Measurements from ENCODE around the gene RAP1GAP2.
"Not testable (repeated sequence)": the region's sequence is repeated elsewhere in the genome, so short reads cannot be mapped to it uniquely, and the experiment has no call there.

RAP1GAP2 gene

GRCh38 chr17:2796164-2797125 is at the start of gene RAP1GAP2:
Gene RAP1GAP2 (plus strand): TSS chr17:2796438. CDS start chr17:2796528, 90 bp downstream.
- DNase-seq = no peak

GRCh38 chr17:2749058-2749783 is 47.0 kb upstream of the RAP1GAP2 start, which contains the start of gene CCDC92B:
Gene CCDC92B (minus strand): TSS chr17:2749652. CDS start chr17:2735145, 14,507 bp downstream.
- DNase-seq = no peak

GRCh38 chr17:2749784-2750181 is 46.5 kb upstream of the RAP1GAP2 start:
- peak; percentile 84 for DNase-seq

- no peak for DNase-seq
These were observed 45.5 kb upstream of the RAP1GAP2 start for GRCh38 chr17:2750721-2751120.

- DNase-seq = no peak
These were observed 44.7 kb upstream of the RAP1GAP2 start for GRCh38 chr17:2751491-2751890.

- DNase-seq = no peak
These were observed 40.1 kb upstream of the RAP1GAP2 start for GRCh38 chr17:2755891-2756724.

- DNase-seq = no peak
These were observed 37.4 kb upstream of the RAP1GAP2 start for GRCh38 chr17:2758870-2759269.

GRCh38 chr17:2770129-2770528 is 26.1 kb upstream of the RAP1GAP2 start:
- no peak for DNase-seq

- no peak for DNase-seq
These were observed 21.0 kb upstream of the RAP1GAP2 start for GRCh38 chr17:2775206-2775605.

- no peak for DNase-seq
These were observed 19.5 kb upstream of the RAP1GAP2 start for GRCh38 chr17:2776589-2777241.

- DNase-seq = no peak
These were observed 18.9 kb upstream of the RAP1GAP2 start for GRCh38 chr17:2777242-2777867.

GRCh38 chr17:2778489-2778888 is 17.7 kb upstream of the RAP1GAP2 start:
- DNase-seq = no peak

GRCh38 chr17:2779545-2779944 is 16.7 kb upstream of the RAP1GAP2 start:
- no peak for DNase-seq

- DNase-seq = no peak
These were observed 16.0 kb upstream of the RAP1GAP2 start for GRCh38 chr17:2780256-2780655.

GRCh38 chr17:2780931-2781454 is 15.2 kb upstream of the RAP1GAP2 start:
- DNase-seq = no peak

GRCh38 chr17:2781598-2781997 is 14.6 kb upstream of the RAP1GAP2 start:
- not testable (repeated sequence) for DNase-seq

GRCh38 chr17:2782055-2782454 is 14.2 kb upstream of the RAP1GAP2 start:
- DNase-seq = no peak

GRCh38 chr17:2783310-2784030 is 12.8 kb upstream of the RAP1GAP2 start:
- no peak for DNase-seq

- no peak for DNase-seq
These were observed 11.4 kb upstream of the RAP1GAP2 start for GRCh38 chr17:2784864-2785263.

- not testable (repeated sequence) for DNase-seq
These were observed 10.9 kb upstream of the RAP1GAP2 start for GRCh38 chr17:2785376-2785775.

All from right forelimb (tissue), 1 donor.